ENCODE results near the gene FBLN2.

The FBLN2 gene

GRCh38 chr3:13622356-13622755 lies 73.4 kb downstream of the FBLN2 start:
- H3K4me1 ChIP-seq (ENCODE audit: control insufficient read depth, insufficient read depth, low read length), result no peaks in the 10 kb centered on the region
- H3K36me3 ChIP-seq (ENCODE audit: control insufficient read depth, insufficient read depth, low read length), result no peaks in the 10 kb centered on the region
- H3K9me3 ChIP-seq (ENCODE audit: control insufficient read depth, low read length), result no peaks in the 10 kb centered on the region
- no peak overlapping the region for H3K9ac ChIP-seq (ENCODE audit: low read length)
- H3K4me3 ChIP-seq (ENCODE audit: low read length), result no peak overlapping the region
- H3K27me3 ChIP-seq (ENCODE audit: control insufficient read depth, insufficient read depth, low read length), result no peaks in the 10 kb centered on the region

- Histone ChIP-seq H3K36me3 (ENCODE audit: control insufficient read depth, insufficient read depth, low read length) (no peaks in the 10 kb centered on the region), H3K9ac (ENCODE audit: low read length) (no peak overlapping the region), H3K4me1 (ENCODE audit: control insufficient read depth, insufficient read depth, low read length) (no peaks in the 10 kb centered on the region), H3K4me3 (ENCODE audit: low read length) (no peak overlapping the region), H3K9me3 (ENCODE audit: control insufficient read depth, low read length) (no peaks in the 10 kb centered on the region), H3K27me3 (ENCODE audit: control insufficient read depth, insufficient read depth, low read length) (no peaks in the 10 kb centered on the region)
Measured at GRCh38 chr3:13623101-13623654, 74.3 kb downstream of the FBLN2 start.

- Histone ChIP-seq H3K4me3 (ENCODE audit: low read length) (no peak overlapping the region), H3K36me3 (ENCODE audit: control insufficient read depth, insufficient read depth, low read length) (no peaks in the 10 kb centered on the region), H3K9me3 (ENCODE audit: control insufficient read depth, low read length) (no peaks in the 10 kb centered on the region), H3K4me1 (ENCODE audit: control insufficient read depth, insufficient read depth, low read length) (no peaks in the 10 kb centered on the region), H3K27me3 (ENCODE audit: control insufficient read depth, insufficient read depth, low read length) (no peaks in the 10 kb centered on the region), H3K9ac (ENCODE audit: low read length) (no peak overlapping the region)
Measured at GRCh38 chr3:13624021-13624420, 75.1 kb downstream of the FBLN2 start.

- Histone ChIP-seq H3K9me3 (ENCODE audit: control insufficient read depth, low read length) (no peaks in the 10 kb centered on the region), H3K36me3 (ENCODE audit: control insufficient read depth, insufficient read depth, low read length) (no peaks in the 10 kb centered on the region), H3K9ac (ENCODE audit: low read length) (no peak overlapping the region), H3K4me3 (ENCODE audit: low read length) (no peak overlapping the region), H3K4me1 (ENCODE audit: control insufficient read depth, insufficient read depth, low read length) (no peaks in the 10 kb centered on the region), H3K27me3 (ENCODE audit: control insufficient read depth, insufficient read depth, low read length) (no peaks in the 10 kb centered on the region)
Measured at GRCh38 chr3:13624671-13625125, 75.8 kb downstream of the FBLN2 start.

- H3K9ac ChIP-seq (ENCODE audit: low read length), result no peak overlapping the region
Measured at GRCh38 chr3:13626396-13626795, 77.5 kb downstream of the FBLN2 start.

GRCh38 chr3:13626915-13627460 lies 78.1 kb downstream of the FBLN2 start:
- Histone ChIP-seq H3K9ac (ENCODE audit: low read length) (no peak overlapping the region), H3K36me3 (ENCODE audit: control insufficient read depth, insufficient read depth, low read length) (no peaks in the 10 kb centered on the region), H3K27me3 (ENCODE audit: control insufficient read depth, insufficient read depth, low read length) (no peaks in the 10 kb centered on the region), H3K9me3 (ENCODE audit: control insufficient read depth, low read length) (no peaks in the 10 kb centered on the region), H3K4me1 (ENCODE audit: control insufficient read depth, insufficient read depth, low read length) (no peaks in the 10 kb centered on the region), H3K4me3 (ENCODE audit: low read length) (no peak overlapping the region)

More at GRCh38 chr3:13626396-13626795, 77.5 kb downstream of the FBLN2 start:
- Histone ChIP-seq H3K36me3 (ENCODE audit: control insufficient read depth, insufficient read depth, low read length) (no peaks in the 10 kb centered on the region), H3K4me1 (ENCODE audit: control insufficient read depth, insufficient read depth, low read length) (no peaks in the 10 kb centered on the region), H3K9me3 (ENCODE audit: control insufficient read depth, low read length) (no peaks in the 10 kb centered on the region), H3K27me3 (ENCODE audit: control insufficient read depth, insufficient read depth, low read length) (no peaks in the 10 kb centered on the region), H3K4me3 (ENCODE audit: low read length) (no peak overlapping the region)

- Histone ChIP-seq H3K4me3 (ENCODE audit: low read length) (no peak overlapping the region), H3K36me3 (ENCODE audit: control insufficient read depth, insufficient read depth, low read length) (no peaks in the 10 kb centered on the region), H3K4me1 (ENCODE audit: control insufficient read depth, insufficient read depth, low read length) (no peaks in the 10 kb centered on the region), H3K9me3 (ENCODE audit: control insufficient read depth, low read length) (no peaks in the 10 kb centered on the region), H3K9ac (ENCODE audit: low read length) (no peak overlapping the region), H3K27me3 (ENCODE audit: control insufficient read depth, insufficient read depth, low read length) (no peaks in the 10 kb centered on the region)
Measured at GRCh38 chr3:13627681-13628080, 78.8 kb downstream of the FBLN2 start.

- Histone ChIP-seq H3K27me3 (ENCODE audit: control insufficient read depth, insufficient read depth, low read length) (no peaks in the 10 kb centered on the region), H3K9ac (ENCODE audit: low read length) (no peak overlapping the region), H3K36me3 (ENCODE audit: control insufficient read depth, insufficient read depth, low read length) (no peaks in the 10 kb centered on the region), H3K4me3 (ENCODE audit: low read length) (no peak overlapping the region), H3K9me3 (ENCODE audit: control insufficient read depth, low read length) (no peaks in the 10 kb centered on the region), H3K4me1 (ENCODE audit: control insufficient read depth, insufficient read depth, low read length) (no peaks in the 10 kb centered on the region)
Measured at GRCh38 chr3:13628432-13628831, 79.5 kb downstream of the FBLN2 start.

GRCh38 chr3:13628841-13629551 lies 80.1 kb downstream of the FBLN2 start:
- no peak overlapping the region for H3K9ac ChIP-seq (ENCODE audit: low read length)
- H3K27me3 ChIP-seq (ENCODE audit: control insufficient read depth, insufficient read depth, low read length), result no peaks in the 10 kb centered on the region
- no peaks in the 10 kb centered on the region for H3K4me1 ChIP-seq (ENCODE audit: control insufficient read depth, insufficient read depth, low read length)
- no peak overlapping the region for H3K4me3 ChIP-seq (ENCODE audit: low read length)
- no peaks in the 10 kb centered on the region for H3K9me3 ChIP-seq (ENCODE audit: control insufficient read depth, low read length)
- no peaks in the 10 kb centered on the region for H3K36me3 ChIP-seq (ENCODE audit: control insufficient read depth, insufficient read depth, low read length)

GRCh38 chr3:13629644-13630043 lies 80.7 kb downstream of the FBLN2 start:
- no peaks in the 10 kb centered on the region for H3K36me3 ChIP-seq (ENCODE audit: control insufficient read depth, insufficient read depth, low read length)
- no peaks in the 10 kb centered on the region for H3K27me3 ChIP-seq (ENCODE audit: control insufficient read depth, insufficient read depth, low read length)
- no peaks in the 10 kb centered on the region for H3K9me3 ChIP-seq (ENCODE audit: control insufficient read depth, low read length)
- no peaks in the 10 kb centered on the region for H3K4me1 ChIP-seq (ENCODE audit: control insufficient read depth, insufficient read depth, low read length)
- H3K4me3 ChIP-seq (ENCODE audit: low read length), result no peak overlapping the region
- H3K9ac ChIP-seq (ENCODE audit: low read length), result no peak overlapping the region

GRCh38 chr3:13631256-13631655 lies 82.3 kb downstream of the FBLN2 start:
- H3K4me3 ChIP-seq (ENCODE audit: low read length), result no peak overlapping the region
- no peaks in the 10 kb centered on the region for H3K4me1 ChIP-seq (ENCODE audit: control insufficient read depth, insufficient read depth, low read length)
- no peaks in the 10 kb centered on the region for H3K9me3 ChIP-seq (ENCODE audit: control insufficient read depth, low read length)
- no peaks in the 10 kb centered on the region for H3K27me3 ChIP-seq (ENCODE audit: control insufficient read depth, insufficient read depth, low read length)
- no peaks in the 10 kb centered on the region for H3K36me3 ChIP-seq (ENCODE audit: control insufficient read depth, insufficient read depth, low read length)
- no peak overlapping the region for H3K9ac ChIP-seq (ENCODE audit: low read length)

GRCh38 chr3:13633176-13633575 lies 84.3 kb downstream of the FBLN2 start:
- H3K27me3 ChIP-seq (ENCODE audit: control insufficient read depth, insufficient read depth, low read length), result peaks cover 4% of the 10 kb centered on the region
- no peaks in the 10 kb centered on the region for H3K36me3 ChIP-seq (ENCODE audit: control insufficient read depth, insufficient read depth, low read length)

More at GRCh38 chr3:13633176-13633575, 84.3 kb downstream of the FBLN2 start:
- Histone ChIP-seq H3K4me3 (ENCODE audit: low read length) (no peak overlapping the region), H3K4me1 (ENCODE audit: control insufficient read depth, insufficient read depth, low read length) (no peaks in the 10 kb centered on the region), H3K9me3 (ENCODE audit: control insufficient read depth, low read length) (no peaks in the 10 kb centered on the region), H3K9ac (ENCODE audit: low read length) (no peak overlapping the region)
